Neural progenitor cell (in vitro differentiated cells): Measurements from ENCODE around the gene RSBN1L. TPM values are rescaled to one million over a fixed set of nuclear protein-coding genes. Genes with fewer than 3 reads are reported as not detected.
A peak's percentile ranks its signal among the peaks of the same experiment; 100 is the strongest.
"Not testable (repeated sequence)": the region's sequence is repeated elsewhere in the genome, so short reads cannot be mapped to it uniquely, and the experiment has no call there.

Experiments
- DNase-seq: peaks from one replicate; pipeline ENCODE4 v3.0.0-alpha.2; 2016; ENCODE audit warnings: low spot score
- H2AFZ ChIP-seq: fragments of 200-600 bp; sonication (generic); replicated peaks from 2 replicates; pipeline ENCODE4 v1.6.1; 2016; ENCODE audit warnings: antibody characterized with exemption
- H3F3A ChIP-seq: fragments of 200-600 bp; sonication (generic); 2 replicates; pipeline ENCODE4 v1.6.1; 2016; ENCODE audit warnings: antibody characterized with exemption, low read depth
- H3K27ac ChIP-seq: fragments of 200-600 bp; sonication (generic); 2 replicates; pipeline ENCODE4 v1.5.1; 2016; ENCODE audit warnings: mild to moderate bottlenecking
- H3K27me3 ChIP-seq: fragments of 200-600 bp; sonication (generic); 2 replicates; pipeline ENCODE4 v1.6.1; 2016; ENCODE audit warnings: mild to moderate bottlenecking, moderate library complexity
- H3K36me3 ChIP-seq: fragments of 200-600 bp; sonication (generic); 2 replicates; pipeline ENCODE4 v1.5.1; 2016
- H3K4me1 ChIP-seq: fragments of 200-600 bp; sonication (generic); 2 replicates; pipeline ENCODE4 v1.6.1; 2016; ENCODE audit warnings: mixed run types
- H3K4me2 ChIP-seq: fragments of 200-600 bp; sonication (generic); 2 replicates; pipeline ENCODE4 v1.6.1; 2016
- H3K4me3 ChIP-seq: fragments of 200-600 bp; sonication (generic); 2 replicates; pipeline ENCODE4 v1.5.1; 2016
- H3K79me2 ChIP-seq: fragments of 200-600 bp; sonication (generic); 2 replicates; pipeline ENCODE4 v1.6.1; 2016; ENCODE audit warnings: low read depth
- H3K9ac ChIP-seq: fragments of 200-600 bp; sonication (generic); 2 replicates; pipeline ENCODE4 v1.6.1; 2016
- H3K9me3 ChIP-seq: fragments of 200-600 bp; sonication (generic); 2 replicates; pipeline ENCODE4 v1.5.1; 2016; ENCODE audit warnings: low read depth
- H4K20me1 ChIP-seq: fragments of 200-600 bp; sonication (generic); 2 replicates; pipeline ENCODE4 v1.6.1; 2016; ENCODE audit warnings: low read depth
- H3K27ac Mint-ChIP-seq: 3 replicates; pipeline ENCODE4 v1.8.0; 2021; ENCODE audit warnings: mixed read lengths
- H3K27me3 Mint-ChIP-seq: 2 replicates; pipeline ENCODE4 v1.8.0; 2022; ENCODE audit warnings: low read depth, mild to moderate bottlenecking, inconsistent platforms, moderate library complexity, mixed read lengths; ENCODE audit not compliant: insufficient read depth
- H3K36me3 Mint-ChIP-seq: 3 replicates; pipeline ENCODE4 v1.8.0; 2021; ENCODE audit warnings: mixed read lengths
- H3K4me1 Mint-ChIP-seq: 3 replicates; pipeline ENCODE4 v1.8.0; 2021; ENCODE audit warnings: mixed read lengths
- H3K4me3 Mint-ChIP-seq: 3 replicates; pipeline ENCODE4 v1.8.0; 2021; ENCODE audit warnings: mild to moderate bottlenecking, moderate library complexity, mixed read lengths
- H3K9me3 Mint-ChIP-seq: 3 replicates; pipeline ENCODE4 v1.8.0; 2020; ENCODE audit warnings: mixed read lengths
- CTCF ChIP-seq: fragments of 200-600 bp; sonication (generic); IDR thresholded peaks from 2 replicates; pipeline ENCODE4 v1.5.1; 2017; ENCODE audit warnings: antibody characterized with exemption, mild to moderate bottlenecking
- EZH2 ChIP-seq: fragments of 200-600 bp; sonication (generic); IDR thresholded peaks from 2 replicates; pipeline ENCODE4 v1.6.1; 2017; ENCODE audit warnings: antibody characterized with exemption, mild to moderate bottlenecking, moderate library complexity
- EZH2phosphoT487 ChIP-seq: fragments of 200-600 bp; sonication (generic); IDR thresholded peaks from 2 replicates; pipeline ENCODE4 v1.6.1; 2017; ENCODE audit warnings: antibody characterized with exemption
- total RNA-seq: library from RNA; depleted of rRNA; stranded (reverse); fragments of >200 nt; gene quantifications from 2 replicates; pipeline ENCODE4 v1.2.3, GENCODE V29; 2015; ENCODE audit warnings: low replicate concordance

The RSBN1L gene
- total RNA-seq, 1 donor from 2014 or later = 25.0 TPM

- TF ChIP-seq EZH2phosphoT487 (no peak), CTCF (peak; percentile 80)
- no peak overlapping the region for H3K27ac ChIP-seq
- no peaks in the 10 kb centered on the region for H4K20me1 ChIP-seq
- no peak overlapping the region for H3K4me3 ChIP-seq
- Mint-ChIP-seq H3K27ac (no peak overlapping the region), H3K4me3 (no peak overlapping the region), H3K4me1 (peaks cover 3% of the 10 kb centered on the region), H3K9me3 (no peaks in the 10 kb centered on the region), H3K27me3 (peaks cover 4% of the 10 kb centered on the region), H3K36me3 (peaks cover 3% of the 10 kb centered on the region)
- no peak overlapping the region for H2AFZ ChIP-seq
- no peaks in the 10 kb centered on the region for H3K9me3 ChIP-seq
- peak; percentile 41 for DNase-seq
- no peak overlapping the region for H3K4me2 ChIP-seq
- H3K36me3 ChIP-seq = no peaks in the 10 kb centered on the region
- no peak overlapping the region for H3K9ac ChIP-seq
- no peaks in the 10 kb centered on the region for H3K4me1 ChIP-seq
- H3K27me3 ChIP-seq = no peaks in the 10 kb centered on the region
- no peaks in the 10 kb centered on the region for H3K79me2 ChIP-seq
- H3F3A ChIP-seq = peaks cover 8% of the 10 kb centered on the region
These were observed 44.6 kb upstream of the RSBN1L start for GRCh38 chr7:77651575-77652162.

GRCh38 chr7:77652826-77653225 lies 43.4 kb upstream of the RSBN1L start:
- H3K9me3 ChIP-seq, H3K27me3 ChIP-seq, H3K9me3 Mint-ChIP-seq, H3K36me3 Mint-ChIP-seq, H3K27ac Mint-ChIP-seq, H3K27ac ChIP-seq, H4K20me1 ChIP-seq, H3K27me3 Mint-ChIP-seq, H2AFZ ChIP-seq, H3K4me1 ChIP-seq, H3K36me3 ChIP-seq, H3F3A ChIP-seq, H3K9ac ChIP-seq, H3K4me3 ChIP-seq, H3K4me2 ChIP-seq, H3K4me1 Mint-ChIP-seq, DNase-seq, H3K4me3 Mint-ChIP-seq, H3K79me2 ChIP-seq: not testable (repeated sequence)

DNA sequence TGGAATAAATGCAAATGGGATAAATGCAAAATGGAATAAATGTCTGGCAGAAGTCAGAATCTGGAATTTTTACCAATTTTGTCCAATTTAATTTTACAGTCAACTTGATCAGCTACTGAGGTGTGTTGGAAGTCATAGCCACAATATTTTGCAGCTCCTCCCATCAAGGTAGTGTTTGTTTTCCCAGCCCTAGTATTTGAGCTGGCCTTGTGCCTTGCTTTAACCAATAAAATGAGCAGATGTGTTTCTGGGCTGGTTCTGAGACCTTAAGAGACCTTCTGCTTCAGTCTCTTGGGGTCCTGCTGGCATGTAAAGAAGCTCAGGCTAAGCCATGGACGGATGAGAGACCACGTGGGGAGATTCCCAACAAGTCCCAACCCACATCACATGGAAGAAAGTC lies 42.7 kb upstream of the RSBN1L start:
- Histone ChIP-seq H2AFZ (no peak overlapping the region), H3K27ac (no peak overlapping the region), H3F3A (peaks cover 8% of the 10 kb centered on the region), H3K4me1 (no peaks in the 10 kb centered on the region), H3K4me2 (no peak overlapping the region), H3K9ac (no peak overlapping the region), H3K36me3 (no peaks in the 10 kb centered on the region), H3K9me3 (no peaks in the 10 kb centered on the region), H4K20me1 (no peaks in the 10 kb centered on the region), H3K4me3 (no peak overlapping the region), H3K79me2 (no peaks in the 10 kb centered on the region), H3K27me3 (no peaks in the 10 kb centered on the region)
- DNase-seq = no peak
- Mint-ChIP-seq H3K27ac (no peak overlapping the region), H3K4me3 (no peak overlapping the region), H3K36me3 (no peaks in the 10 kb centered on the region), H3K4me1 (peaks cover 3% of the 10 kb centered on the region), H3K9me3 (no peaks in the 10 kb centered on the region), H3K27me3 (peaks cover 2% of the 10 kb centered on the region)
- no peak for TF ChIP-seq EZH2

- Histone ChIP-seq H3K4me1 (no peaks in the 10 kb centered on the region), H3K27ac (no peak overlapping the region), H3K4me2 (no peak overlapping the region), H2AFZ (no peak overlapping the region), H3K79me2 (no peaks in the 10 kb centered on the region), H3F3A (peaks cover under 1% of the 10 kb centered on the region), H4K20me1 (no peaks in the 10 kb centered on the region), H3K27me3 (no peaks in the 10 kb centered on the region), H3K4me3 (no peak overlapping the region), H3K9ac (no peak overlapping the region), H3K9me3 (no peaks in the 10 kb centered on the region), H3K36me3 (no peaks in the 10 kb centered on the region)
- no peak overlapping the region for H3K27ac Mint-ChIP-seq
- H3K4me3 Mint-ChIP-seq = no peak overlapping the region
- H3K36me3 Mint-ChIP-seq = no peaks in the 10 kb centered on the region
- H3K4me1 Mint-ChIP-seq = no peaks in the 10 kb centered on the region
- H3K9me3 Mint-ChIP-seq = no peaks in the 10 kb centered on the region
- TF ChIP-seq EZH2phosphoT487 = no peak
- TF ChIP-seq EZH2 = no peak
- TF ChIP-seq CTCF = no peak
- no peak for DNase-seq
- H3K27me3 Mint-ChIP-seq = no peaks in the 10 kb centered on the region
These were observed 40.9 kb upstream of the RSBN1L start for GRCh38 chr7:77655356-77655755.
